PC-3 (cell line): Measurements from ENCODE around the gene SUB1.

Experiments used
- EZH2 ChIP-seq: fragments of 300-600 bp; sonication (generic); IDR thresholded peaks from one replicate; pipeline ENCODE4 v1.6.1; 2017; ENCODE audit warnings: antibody characterized with exemption, mild to moderate bottlenecking, low read length; ENCODE audit not compliant: unreplicated experiment
- TF ChIP-seq, protein P1 (sequence below): fragments of 300-600 bp; sonication (generic); conservative IDR thresholded peaks from 2 replicates; pipeline ENCODE4 v1.5.1; 2017; ENCODE audit warnings: antibody characterized with exemption, low read depth, mild to moderate bottlenecking, low read length

DNA sequence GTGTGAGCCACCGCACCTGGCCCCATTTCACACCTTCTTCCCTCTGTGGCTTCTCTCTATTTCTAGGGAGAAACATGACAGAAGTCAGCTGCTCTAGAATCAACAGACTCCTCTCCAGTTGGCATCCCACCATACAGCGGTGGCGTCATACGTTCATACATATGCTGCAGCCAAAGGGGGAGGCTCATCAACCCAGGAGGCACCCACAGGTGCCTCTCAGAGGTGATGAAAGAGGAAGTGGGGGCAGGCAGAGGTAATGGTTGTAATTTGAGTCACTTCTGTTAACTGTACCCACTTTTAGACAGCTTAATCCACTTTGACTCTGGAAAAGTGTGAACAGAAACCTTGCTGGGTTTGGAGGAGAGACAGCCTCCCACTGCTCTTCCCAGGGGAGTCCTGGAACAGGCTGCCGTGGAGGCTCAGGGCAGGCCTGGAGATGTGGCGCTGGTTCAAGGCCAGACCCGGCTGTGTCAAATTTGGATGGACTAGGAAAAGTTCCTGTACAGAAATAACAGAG, 47.3 kb upstream of the SUB1 start:
- TF ChIP-seq, protein P1, sequence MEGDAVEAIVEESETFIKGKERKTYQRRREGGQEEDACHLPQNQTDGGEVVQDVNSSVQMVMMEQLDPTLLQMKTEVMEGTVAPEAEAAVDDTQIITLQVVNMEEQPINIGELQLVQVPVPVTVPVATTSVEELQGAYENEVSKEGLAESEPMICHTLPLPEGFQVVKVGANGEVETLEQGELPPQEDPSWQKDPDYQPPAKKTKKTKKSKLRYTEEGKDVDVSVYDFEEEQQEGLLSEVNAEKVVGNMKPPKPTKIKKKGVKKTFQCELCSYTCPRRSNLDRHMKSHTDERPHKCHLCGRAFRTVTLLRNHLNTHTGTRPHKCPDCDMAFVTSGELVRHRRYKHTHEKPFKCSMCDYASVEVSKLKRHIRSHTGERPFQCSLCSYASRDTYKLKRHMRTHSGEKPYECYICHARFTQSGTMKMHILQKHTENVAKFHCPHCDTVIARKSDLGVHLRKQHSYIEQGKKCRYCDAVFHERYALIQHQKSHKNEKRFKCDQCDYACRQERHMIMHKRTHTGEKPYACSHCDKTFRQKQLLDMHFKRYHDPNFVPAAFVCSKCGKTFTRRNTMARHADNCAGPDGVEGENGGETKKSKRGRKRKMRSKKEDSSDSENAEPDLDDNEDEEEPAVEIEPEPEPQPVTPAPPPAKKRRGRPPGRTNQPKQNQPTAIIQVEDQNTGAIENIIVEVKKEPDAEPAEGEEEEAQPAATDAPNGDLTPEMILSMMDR = no peak
- TF ChIP-seq EZH2 = no peak
